ENCODE measurements around the gene RPS19BP1.

The RPS19BP1 gene

GRCh38 chr22:39556970-39557841 is 24.7 kb upstream of the RPS19BP1 start:
- Histone ChIP-seq H3K9ac (ENCODE audit: low read length) (no peak overlapping the region), H3K4me3 (ENCODE audit: low read length) (no peak overlapping the region), H3K27me3 (ENCODE audit: control insufficient read depth, insufficient read depth, low read length) (peaks cover 27% of the 10 kb centered on the region), H3K27ac (ENCODE audit: low read depth, low read length) (no peak overlapping the region), H3K36me3 (ENCODE audit: control insufficient read depth, insufficient read depth, low read length) (no peaks in the 10 kb centered on the region), H3K4me1 (ENCODE audit: control insufficient read depth, insufficient read depth, low read length) (no peaks in the 10 kb centered on the region)

GRCh38 chr22:39554151-39554550 is 21.6 kb upstream of the RPS19BP1 start:
- no peaks in the 10 kb centered on the region for H3K4me1 ChIP-seq (ENCODE audit: control insufficient read depth, insufficient read depth, low read length)
- H3K4me3 ChIP-seq (ENCODE audit: low read length) = no peak overlapping the region
- no peak overlapping the region for H3K27ac ChIP-seq (ENCODE audit: low read depth, low read length)
- H3K27me3 ChIP-seq (ENCODE audit: control insufficient read depth, insufficient read depth, low read length) = peaks cover 34% of the 10 kb centered on the region
- H3K36me3 ChIP-seq (ENCODE audit: control insufficient read depth, insufficient read depth, low read length) = no peaks in the 10 kb centered on the region
- no peak overlapping the region for H3K9ac ChIP-seq (ENCODE audit: low read length)

- Histone ChIP-seq H3K4me3 (ENCODE audit: low read length) (no peak overlapping the region), H3K9ac (ENCODE audit: low read length) (no peak overlapping the region), H3K27ac (ENCODE audit: low read depth, low read length) (no peak overlapping the region), H3K4me1 (ENCODE audit: control insufficient read depth, insufficient read depth, low read length) (no peaks in the 10 kb centered on the region), H3K36me3 (ENCODE audit: control insufficient read depth, insufficient read depth, low read length) (no peaks in the 10 kb centered on the region), H3K27me3 (ENCODE audit: control insufficient read depth, insufficient read depth, low read length) (peaks cover 26% of the 10 kb centered on the region)
These were observed 20.9 kb upstream of the RPS19BP1 start for GRCh38 chr22:39553429-39553828.

GRCh38 chr22:39547587-39547947 is 15.0 kb upstream of the RPS19BP1 start:
- H3K36me3 ChIP-seq (ENCODE audit: control insufficient read depth, insufficient read depth, low read length) = no peaks in the 10 kb centered on the region
- no peak overlapping the region for H3K4me3 ChIP-seq (ENCODE audit: low read length)
- no peak overlapping the region for H3K27ac ChIP-seq (ENCODE audit: low read depth, low read length)
- H3K27me3 ChIP-seq (ENCODE audit: control insufficient read depth, insufficient read depth, low read length) = peaks cover 10% of the 10 kb centered on the region
- no peak overlapping the region for H3K9ac ChIP-seq (ENCODE audit: low read length)
- H3K4me1 ChIP-seq (ENCODE audit: control insufficient read depth, insufficient read depth, low read length) = no peaks in the 10 kb centered on the region

GRCh38 chr22:39546889-39547586 is 14.5 kb upstream of the RPS19BP1 start:
- H3K4me1 ChIP-seq (ENCODE audit: control insufficient read depth, insufficient read depth, low read length) = no peaks in the 10 kb centered on the region
- no peak overlapping the region for H3K27ac ChIP-seq (ENCODE audit: low read depth, low read length)
- H3K9ac ChIP-seq (ENCODE audit: low read length) = no peak overlapping the region
- no peak overlapping the region for H3K4me3 ChIP-seq (ENCODE audit: low read length)
- peaks cover 10% of the 10 kb centered on the region for H3K27me3 ChIP-seq (ENCODE audit: control insufficient read depth, insufficient read depth, low read length)
- no peaks in the 10 kb centered on the region for H3K36me3 ChIP-seq (ENCODE audit: control insufficient read depth, insufficient read depth, low read length)

- peaks cover 7% of the 10 kb centered on the region for H3K27me3 ChIP-seq (ENCODE audit: control insufficient read depth, insufficient read depth, low read length)
- no peak overlapping the region for H3K27ac ChIP-seq (ENCODE audit: low read depth, low read length)
- H3K4me3 ChIP-seq (ENCODE audit: low read length) = no peak overlapping the region
- no peaks in the 10 kb centered on the region for H3K4me1 ChIP-seq (ENCODE audit: control insufficient read depth, insufficient read depth, low read length)
- no peak overlapping the region for H3K9ac ChIP-seq (ENCODE audit: low read length)
- no peaks in the 10 kb centered on the region for H3K36me3 ChIP-seq (ENCODE audit: control insufficient read depth, insufficient read depth, low read length)
These were observed 13.1 kb upstream of the RPS19BP1 start for GRCh38 chr22:39545386-39546365.

- H3K27me3 ChIP-seq (ENCODE audit: control insufficient read depth, insufficient read depth, low read length) = peaks cover 3% of the 10 kb centered on the region
- no peak overlapping the region for H3K9ac ChIP-seq (ENCODE audit: low read length)
- no peaks in the 10 kb centered on the region for H3K4me1 ChIP-seq (ENCODE audit: control insufficient read depth, insufficient read depth, low read length)
- H3K36me3 ChIP-seq (ENCODE audit: control insufficient read depth, insufficient read depth, low read length) = no peaks in the 10 kb centered on the region
- no peak overlapping the region for H3K4me3 ChIP-seq (ENCODE audit: low read length)
- no peak overlapping the region for H3K27ac ChIP-seq (ENCODE audit: low read depth, low read length)
These were observed 10.5 kb upstream of the RPS19BP1 start for GRCh38 chr22:39543095-39543494.

- H3K27me3 ChIP-seq (ENCODE audit: control insufficient read depth, insufficient read depth, low read length) = no peaks in the 10 kb centered on the region
- H3K4me3 ChIP-seq (ENCODE audit: low read length) = no peak overlapping the region
- H3K36me3 ChIP-seq (ENCODE audit: control insufficient read depth, insufficient read depth, low read length) = no peaks in the 10 kb centered on the region
- H3K4me1 ChIP-seq (ENCODE audit: control insufficient read depth, insufficient read depth, low read length) = no peaks in the 10 kb centered on the region
- H3K27ac ChIP-seq (ENCODE audit: low read depth, low read length) = no peak overlapping the region
- no peak overlapping the region for H3K9ac ChIP-seq (ENCODE audit: low read length)
These were observed 5.4 kb upstream of the RPS19BP1 start for GRCh38 chr22:39537975-39538374.

- H3K4me1 ChIP-seq (ENCODE audit: control insufficient read depth, insufficient read depth, low read length) = peaks cover 3% of the 10 kb centered on the region
- no peak overlapping the region for H3K27ac ChIP-seq (ENCODE audit: low read depth, low read length)
- no peak overlapping the region for H3K4me3 ChIP-seq (ENCODE audit: low read length)
- no peak overlapping the region for H3K9ac ChIP-seq (ENCODE audit: low read length)
- no peaks in the 10 kb centered on the region for H3K36me3 ChIP-seq (ENCODE audit: control insufficient read depth, insufficient read depth, low read length)
- no peaks in the 10 kb centered on the region for H3K27me3 ChIP-seq (ENCODE audit: control insufficient read depth, insufficient read depth, low read length)
These were observed 4.2 kb upstream of the RPS19BP1 start for GRCh38 chr22:39536711-39537110.

GRCh38 chr22:39535831-39536449 is 3.4 kb upstream of the RPS19BP1 start:
- no peaks in the 10 kb centered on the region for H3K27me3 ChIP-seq (ENCODE audit: control insufficient read depth, insufficient read depth, low read length)
- H3K4me1 ChIP-seq (ENCODE audit: control insufficient read depth, insufficient read depth, low read length) = peaks cover 11% of the 10 kb centered on the region
- H3K4me3 ChIP-seq (ENCODE audit: low read length) = no peak overlapping the region
- peaks cover 4% of the 10 kb centered on the region for H3K36me3 ChIP-seq (ENCODE audit: control insufficient read depth, insufficient read depth, low read length)
- no peak overlapping the region for H3K27ac ChIP-seq (ENCODE audit: low read depth, low read length)
- H3K9ac ChIP-seq (ENCODE audit: low read length) = no peak overlapping the region

GRCh38 chr22:39535357-39535725 is 2.8 kb upstream of the RPS19BP1 start:
- Histone ChIP-seq H3K27me3 (ENCODE audit: control insufficient read depth, insufficient read depth, low read length) (no peaks in the 10 kb centered on the region), H3K36me3 (ENCODE audit: control insufficient read depth, insufficient read depth, low read length) (peaks cover 5% of the 10 kb centered on the region), H3K4me1 (ENCODE audit: control insufficient read depth, insufficient read depth, low read length) (peaks cover 14% of the 10 kb centered on the region), H3K9ac (ENCODE audit: low read length) (no peak overlapping the region), H3K27ac (ENCODE audit: low read depth, low read length) (no peak overlapping the region), H3K4me3 (ENCODE audit: low read length) (no peak overlapping the region)

All from rectal smooth muscle tissue (tissue), 1 donor.